ENCODE results near the gene MED26.

MED26 gene

GRCh38 chr19:16588824-16589577 is 39.0 kb downstream of the MED26 start:
- peak; percentile 15 for DNase-seq

GRCh38 chr19:16587833-16588823 is 39.9 kb downstream of the MED26 start:
- peak; percentile 33 for DNase-seq

- DNase-seq: no peak
These were observed 40.8 kb downstream of the MED26 start for GRCh38 chr19:16586991-16587832.

GRCh38 chr19:16586477-16586871 is 41.5 kb downstream of the MED26 start:
- no peak for DNase-seq

GRCh38 chr19:16585808-16586476 is 42.1 kb downstream of the MED26 start:
- DNase-seq: no peak

- no peak for DNase-seq
These were observed 42.8 kb downstream of the MED26 start for GRCh38 chr19:16585094-16585801.

- DNase-seq: peak; percentile 44
These were observed 43.5 kb downstream of the MED26 start for GRCh38 chr19:16584248-16585093.

GRCh38 chr19:16582486-16583261 is 45.3 kb downstream of the MED26 start:
- DNase-seq: no peak

- DNase-seq: no peak
These were observed 46.0 kb downstream of the MED26 start for GRCh38 chr19:16581971-16582343.

- DNase-seq: no peak
These were observed 46.6 kb downstream of the MED26 start for GRCh38 chr19:16581145-16581970.

- DNase-seq: no peak
These were observed 48.6 kb downstream of the MED26 start for GRCh38 chr19:16579381-16579780.

- no peak for DNase-seq
These were observed 50.4 kb downstream of the MED26 start for GRCh38 chr19:16577531-16577985.

- no peak for DNase-seq
These were observed 51.1 kb downstream of the MED26 start for GRCh38 chr19:16576690-16577530.

- no peak for DNase-seq
These were observed 51.9 kb downstream of the MED26 start for GRCh38 chr19:16575861-16576689.

- DNase-seq: no peak
These were observed 52.7 kb downstream of the MED26 start for GRCh38 chr19:16575282-16575681.

GRCh38 chr19:16573925-16574324 is 54.1 kb downstream of the MED26 start:
- DNase-seq: no peak

- DNase-seq: no peak
These were observed 54.7 kb downstream of the MED26 start for GRCh38 chr19:16573296-16573695.

Measured in NCI-H345 (cell line).